Stimulated activated CD8-positive, alpha-beta memory T cell treated with anti-CD3 and anti-CD28 coated beads, Interleukin-7, amount 100 ng/mL, for 48 hours (primary cell): ENCODE results near the gene CEP164.
A peak's percentile ranks its signal among the peaks of the same experiment; 100 is the strongest.

ENCODE experiments used
- DNase-seq, 2 donors: peaks; one replicate each; pipeline ENCODE4 v3.0.0-alpha.2; 2020; ENCODE audit warnings: low read depth in 1 of 2; ENCODE audit errors: extremely low read depth in 1 of 2

Gene CEP164

DNA sequence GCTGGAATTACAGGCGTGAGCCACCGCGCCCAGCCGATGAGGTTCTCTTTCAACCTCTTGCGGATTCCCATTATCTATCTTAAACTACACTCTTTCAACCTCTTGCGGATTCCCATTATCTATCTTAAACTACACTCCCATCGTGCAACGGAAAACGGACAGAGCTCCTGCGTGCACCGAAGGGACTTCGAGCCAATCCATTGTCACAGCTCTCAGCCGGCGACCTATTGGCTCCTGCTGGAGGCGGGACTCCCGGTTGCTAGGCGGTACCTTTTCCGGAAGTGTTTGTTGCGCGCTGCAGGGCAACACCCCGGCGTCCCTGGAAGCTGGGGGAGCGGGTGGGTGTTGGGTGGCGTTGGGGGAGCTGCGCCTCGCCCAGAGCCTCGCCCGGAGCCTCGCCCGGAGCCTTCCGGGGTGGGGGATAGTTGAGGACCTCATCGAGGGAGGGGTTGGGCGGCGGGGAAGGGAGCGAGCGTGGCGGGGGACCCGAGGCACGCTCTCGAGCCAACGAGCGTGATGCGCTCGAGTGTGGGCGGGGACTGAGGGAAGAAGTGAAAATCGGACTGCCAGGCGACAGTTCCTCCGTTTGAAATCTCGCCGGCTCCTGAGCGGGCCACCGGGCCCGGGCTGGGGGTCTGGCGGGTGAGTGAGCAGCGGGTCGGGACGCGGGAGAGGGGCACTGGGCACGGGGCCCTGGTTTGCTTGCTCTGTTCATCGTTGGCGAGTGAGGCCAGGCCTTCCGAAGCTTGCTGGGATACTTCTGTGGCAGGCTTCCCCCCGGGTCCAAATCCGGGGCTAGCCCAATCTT lies at the start of gene CEP164:
Gene CEP164 (plus strand): TSS at position 288 of the 808 bp plus-strand sequence. CDS start 10,733 bp downstream, outside the sequence.
- peak; percentile 84 to 95 for DNase-seq

DNA sequence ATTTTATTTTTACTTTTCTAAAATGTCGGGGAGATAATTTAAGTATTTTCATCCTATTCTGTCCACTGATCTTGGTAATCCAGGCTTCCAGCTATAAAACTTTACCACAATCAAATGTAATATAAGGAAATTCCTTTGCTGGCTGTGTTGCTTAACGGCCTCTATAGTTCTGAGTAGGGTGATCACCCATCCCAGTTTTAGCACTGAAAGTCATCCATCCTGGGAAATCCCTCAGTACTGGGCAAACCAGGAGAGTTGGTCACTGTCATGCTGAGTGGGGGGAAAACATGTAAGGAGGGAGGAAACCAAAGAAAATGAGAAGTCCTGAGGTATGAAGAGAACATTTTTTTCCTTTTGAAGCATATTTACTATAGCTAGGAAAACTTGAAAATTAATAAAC lies 49.3 kb upstream of the CEP164 start:
- no peak for DNase-seq

- DNase-seq, result no peak
These were observed 47.8 kb upstream of the CEP164 start for GRCh38 chr11:117279711-117280376.

DNA sequence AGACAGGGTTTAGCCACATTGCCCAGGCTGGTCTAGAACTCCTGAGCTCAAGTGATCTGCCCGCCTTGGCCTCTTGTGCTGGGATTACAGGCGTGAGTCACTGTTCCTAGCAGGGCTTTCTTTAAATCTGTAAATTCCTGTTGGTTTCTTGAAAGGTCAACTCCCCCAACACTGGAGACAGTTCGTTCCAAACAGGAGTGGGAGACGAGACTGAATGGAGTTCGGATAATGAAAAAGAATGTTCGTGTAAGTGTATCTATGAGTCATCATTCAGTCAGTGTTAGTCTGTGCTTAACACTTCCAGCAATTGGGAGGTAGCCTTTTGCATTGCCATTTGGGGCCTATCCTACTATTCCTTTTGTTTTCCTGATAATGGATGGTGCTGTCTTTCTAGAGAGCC lies 46.5 kb upstream of the CEP164 start:
- no peak for DNase-seq

GRCh38 chr11:117281869-117282268 lies 45.8 kb upstream of the CEP164 start:
- DNase-seq, result no peak

- no peak for DNase-seq
These were observed 44.7 kb upstream of the CEP164 start for GRCh38 chr11:117282956-117283355.

DNA sequence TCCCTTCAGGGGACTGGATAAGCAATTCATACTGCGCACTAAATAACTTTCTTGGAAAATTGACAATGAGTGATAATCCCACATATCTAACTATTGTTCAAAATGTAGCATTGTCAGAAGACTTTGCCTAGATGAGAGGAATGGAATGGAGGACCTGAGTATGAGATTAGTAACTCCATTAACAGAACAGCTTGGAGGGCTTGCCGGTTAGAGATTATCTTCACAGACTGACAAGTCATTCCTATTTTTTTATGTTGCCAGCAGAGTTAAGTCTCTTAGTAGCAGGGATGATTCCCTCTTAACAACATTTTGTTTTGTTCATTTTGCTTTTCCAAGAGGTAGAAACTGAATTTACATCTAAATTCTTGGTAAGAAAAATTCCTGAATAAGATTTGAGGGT lies 43.6 kb upstream of the CEP164 start:
- no peak for DNase-seq

- no peak for DNase-seq
These were observed 41.1 kb upstream of the CEP164 start for GRCh38 chr11:117286588-117286987.

- no peak for DNase-seq
These were observed 40.0 kb upstream of the CEP164 start for GRCh38 chr11:117287668-117288067.

- no peak for DNase-seq
These were observed 37.9 kb upstream of the CEP164 start for GRCh38 chr11:117289795-117290194.

GRCh38 chr11:117290809-117291396 lies 36.8 kb upstream of the CEP164 start, which contains the start of gene BACE1-AS:
Gene BACE1-AS (plus strand): TSS chr11:117291346.
- no peak for DNase-seq

DNA sequence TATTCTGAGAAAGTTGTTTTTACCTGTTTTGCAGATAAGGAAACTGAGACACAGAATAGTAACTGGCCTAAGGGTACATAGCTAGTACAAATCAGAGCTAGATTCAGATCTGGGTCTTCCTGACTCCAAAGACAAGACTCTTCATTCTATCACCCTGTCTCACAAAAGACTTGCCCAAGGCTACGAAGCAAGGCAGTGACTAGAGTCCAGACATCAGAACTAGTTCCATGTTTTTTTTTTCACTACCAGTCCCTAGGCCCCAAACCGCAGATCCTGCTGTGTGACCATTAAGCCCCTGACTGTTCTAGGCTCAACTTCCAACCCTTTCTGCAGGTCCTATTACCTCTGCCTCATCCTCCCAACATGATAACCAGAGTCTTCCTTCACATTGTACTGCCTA lies 35.0 kb upstream of the CEP164 start:
- no peak for DNase-seq

- DNase-seq, result no peak
These were observed 32.1 kb upstream of the CEP164 start for GRCh38 chr11:117295438-117296137.

DNA sequence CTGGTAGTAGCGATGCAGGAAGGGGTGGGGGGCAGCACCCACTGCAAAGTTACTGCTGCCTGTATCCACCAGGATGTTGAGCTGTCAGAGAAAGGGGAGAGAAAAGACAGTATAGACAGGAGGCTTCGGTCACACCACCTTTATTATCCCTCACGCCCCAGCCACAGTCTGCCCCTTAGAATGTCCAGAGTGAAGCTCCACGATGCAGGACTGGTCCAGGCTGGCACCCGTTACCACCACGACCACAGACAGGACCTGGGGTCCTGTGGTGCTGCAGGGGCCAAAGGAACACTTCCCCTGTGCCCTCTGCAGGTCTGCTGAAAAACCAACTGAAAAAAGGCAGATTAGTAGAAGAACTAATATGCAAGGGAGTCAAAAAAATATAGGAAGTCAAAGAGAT lies 30.8 kb upstream of the CEP164 start:
- no peak for DNase-seq

DNA sequence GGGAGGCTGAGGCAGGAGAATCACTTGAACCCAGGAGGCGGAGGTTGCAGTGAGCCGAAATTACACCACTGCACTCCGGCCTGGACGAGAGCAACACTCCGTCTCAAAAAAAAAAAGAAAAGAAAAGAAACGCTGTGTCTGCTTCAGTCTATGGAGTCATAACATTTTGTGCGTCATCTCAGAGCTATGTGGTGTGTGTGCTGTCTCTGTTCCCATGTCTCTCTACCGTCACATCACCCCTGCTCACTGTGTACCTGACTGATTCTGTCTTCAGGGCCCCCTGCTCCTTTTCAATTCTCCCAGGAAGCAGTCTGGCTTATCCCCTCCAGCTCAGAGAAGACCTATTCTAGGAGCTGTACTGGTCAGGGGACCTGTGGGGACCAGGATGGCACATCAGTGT lies 29.5 kb upstream of the CEP164 start:
- DNase-seq, result no peak

DNA sequence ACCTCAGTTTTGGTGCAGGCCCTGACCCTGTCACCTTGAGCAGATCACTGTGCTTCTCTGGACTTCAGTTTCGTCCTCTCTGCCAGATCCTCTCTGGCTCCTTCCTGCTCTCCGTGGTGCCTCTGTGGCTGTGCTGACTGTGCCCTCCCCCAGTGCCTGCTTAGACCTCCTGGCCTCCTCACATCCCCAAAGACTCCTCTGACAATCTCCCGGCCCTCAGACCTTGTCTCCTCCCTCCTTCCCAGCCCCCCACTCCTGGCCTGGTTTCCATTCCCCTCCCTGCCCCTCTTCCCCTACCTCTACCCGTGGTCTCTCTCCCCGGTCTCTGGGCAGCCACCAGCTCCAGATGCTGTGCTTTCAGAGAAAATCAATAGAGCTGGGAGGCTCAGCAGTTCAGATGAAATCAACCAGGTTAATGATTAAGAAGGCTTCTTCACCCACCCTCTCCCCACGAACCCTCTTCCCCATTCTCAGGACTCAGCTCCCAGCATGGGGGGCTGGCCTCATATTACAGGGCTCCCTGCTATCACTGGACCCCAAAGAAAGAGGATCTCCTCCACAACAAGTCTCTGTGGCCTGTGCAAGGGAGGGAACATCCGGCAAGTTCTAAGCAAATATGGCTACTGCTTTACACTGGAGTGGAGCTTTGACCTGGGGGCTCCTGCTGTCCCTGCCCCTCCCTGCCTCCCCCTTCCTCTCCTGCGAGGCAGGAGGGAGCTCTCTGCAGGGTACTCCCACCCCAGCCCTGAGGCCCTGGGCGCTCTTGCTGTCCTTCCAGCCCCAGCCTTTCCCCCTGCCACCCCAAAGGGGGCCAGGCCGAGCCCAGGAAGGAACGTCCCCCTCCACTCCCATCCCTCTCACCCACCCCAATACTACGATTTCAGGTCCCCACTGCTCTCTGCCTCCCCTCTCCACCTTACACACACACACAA lies 28.0 kb upstream of the CEP164 start:
- no peak for DNase-seq

GRCh38 chr11:117300283-117300663 lies 27.4 kb upstream of the CEP164 start:
- DNase-seq, result no peak

DNA sequence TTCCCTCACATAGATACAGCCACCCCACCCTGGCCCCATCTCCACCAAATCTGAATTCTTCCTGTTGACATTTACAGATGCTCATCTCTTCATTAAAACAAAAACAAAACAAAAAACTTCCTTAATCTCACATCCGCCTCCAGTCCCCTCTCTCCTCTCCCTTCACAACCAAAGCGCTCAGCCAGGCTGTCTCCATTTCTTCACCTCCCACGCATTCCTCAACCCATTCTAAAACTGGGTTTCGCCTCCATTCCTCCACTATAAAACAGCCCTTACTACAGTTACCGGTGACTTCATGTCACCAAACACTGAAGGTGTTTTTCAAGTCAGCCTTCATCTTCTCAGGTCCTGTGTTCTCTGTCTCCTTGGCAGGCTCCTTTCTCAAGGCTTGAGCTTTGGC lies 26.9 kb upstream of the CEP164 start:
- no peak for DNase-seq

GRCh38 chr11:117302228-117302627 lies 25.4 kb upstream of the CEP164 start:
- DNase-seq, result no peak

DNA sequence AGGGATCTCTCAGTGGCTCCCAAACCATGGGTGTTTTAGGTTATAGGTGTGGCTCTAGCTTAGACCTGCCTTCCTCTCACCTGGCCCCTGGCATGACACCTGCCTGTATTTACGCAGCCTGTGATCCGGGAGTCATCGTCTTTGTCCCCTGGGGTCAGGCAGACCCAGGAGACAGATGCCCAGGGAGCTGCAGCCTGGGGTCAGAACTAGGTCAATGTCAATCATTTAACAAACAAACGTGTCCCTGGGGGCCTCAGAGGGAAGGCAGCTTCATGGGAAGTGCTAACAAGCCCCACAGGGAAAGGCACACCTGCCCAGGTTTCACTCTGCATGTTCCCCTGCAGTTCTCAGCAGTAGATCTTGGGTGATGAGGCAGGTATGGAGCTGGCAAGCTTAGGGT lies 24.6 kb upstream of the CEP164 start:
- no peak for DNase-seq
